ENCODE measurements around the gene CAMK1. TPM values are rescaled to one million over a fixed set of nuclear protein-coding genes. Genes with fewer than 3 reads are reported as not detected.

The CAMK1 gene
- total RNA-seq, 2 experiments from 2014 or later, result 0.74 to 1.1 TPM

DNA sequence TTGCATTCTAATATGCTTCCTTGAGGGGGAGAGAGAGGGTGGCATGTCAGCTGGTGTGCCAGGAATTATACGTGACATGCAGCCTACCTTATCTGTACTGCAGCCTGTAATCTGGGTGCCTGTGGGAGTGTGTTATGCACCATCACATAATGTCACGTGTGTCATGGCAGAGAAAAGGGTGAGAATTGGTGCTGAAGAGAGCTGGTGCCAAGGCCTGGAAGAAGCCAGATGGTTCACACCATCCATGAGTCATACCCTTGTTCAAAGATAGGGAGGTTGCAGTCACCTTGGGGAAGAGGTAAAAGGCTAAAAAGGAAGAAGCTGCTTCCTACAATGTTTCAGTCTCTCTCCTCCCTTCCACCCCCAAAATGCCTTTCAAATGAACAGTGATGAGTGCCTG is 32.9 kb downstream of the CAMK1 start:
- Histone ChIP-seq H3K36me3 (ENCODE audit: insufficient read depth, low read length) (peaks cover 75% of the 10 kb centered on the region), H3K4me3 (ENCODE audit: low read length) (no peak overlapping the region), H3K4me1 (ENCODE audit: insufficient read depth, low read length) (peaks cover 23% of the 10 kb centered on the region), H3K9me3 (ENCODE audit: control insufficient read depth in 1 of 2, insufficient read depth in 1 of 2, low read length in 2 of 2) (no peaks in the 10 kb centered on the region), H3K27ac (ENCODE audit: low read depth in 1 of 2, low read length in 2 of 2) (no peak overlapping the region), H3K27me3 (ENCODE audit: control insufficient read depth in 1 of 2, insufficient read depth in 2 of 2, low read length in 2 of 2) (no peaks in the 10 kb centered on the region)
- TF ChIP-seq, protein P1, sequence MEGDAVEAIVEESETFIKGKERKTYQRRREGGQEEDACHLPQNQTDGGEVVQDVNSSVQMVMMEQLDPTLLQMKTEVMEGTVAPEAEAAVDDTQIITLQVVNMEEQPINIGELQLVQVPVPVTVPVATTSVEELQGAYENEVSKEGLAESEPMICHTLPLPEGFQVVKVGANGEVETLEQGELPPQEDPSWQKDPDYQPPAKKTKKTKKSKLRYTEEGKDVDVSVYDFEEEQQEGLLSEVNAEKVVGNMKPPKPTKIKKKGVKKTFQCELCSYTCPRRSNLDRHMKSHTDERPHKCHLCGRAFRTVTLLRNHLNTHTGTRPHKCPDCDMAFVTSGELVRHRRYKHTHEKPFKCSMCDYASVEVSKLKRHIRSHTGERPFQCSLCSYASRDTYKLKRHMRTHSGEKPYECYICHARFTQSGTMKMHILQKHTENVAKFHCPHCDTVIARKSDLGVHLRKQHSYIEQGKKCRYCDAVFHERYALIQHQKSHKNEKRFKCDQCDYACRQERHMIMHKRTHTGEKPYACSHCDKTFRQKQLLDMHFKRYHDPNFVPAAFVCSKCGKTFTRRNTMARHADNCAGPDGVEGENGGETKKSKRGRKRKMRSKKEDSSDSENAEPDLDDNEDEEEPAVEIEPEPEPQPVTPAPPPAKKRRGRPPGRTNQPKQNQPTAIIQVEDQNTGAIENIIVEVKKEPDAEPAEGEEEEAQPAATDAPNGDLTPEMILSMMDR (IDR thresholded peaks at IDR 0.05), result no peak
- intact Hi-C loops (cut with DNase I, micrococcal nuclease), result loop anchor here in 1 of 2 experiments (10.0 kb wide), 2 partner anchors 58 to 92 kb away; partner anchors contain the start of genes ARPC4, MTMR14 and TADA3
- CTCF ChIA-PET, result interaction anchor here (0.8 kb wide), 1 partner anchor 15 kb away, joined by 4 read pairs; no protein-coding TSS in a partner anchor
- no peak for DNase-seq
- POLR2A ChIA-PET, result no interaction called here
- H3K4me3 Mint-ChIP-seq, result peak overlapping the region; percentile 42
- ATAC-seq (ENCODE audit: poor library complexity), result no peak
- H3K9me3 Mint-ChIP-seq, result no peaks in the 10 kb centered on the region
- no peaks in the 10 kb centered on the region for H3K27me3 Mint-ChIP-seq
- H3K4me1 Mint-ChIP-seq (ENCODE audit: low read depth), result peaks cover 52% of the 10 kb centered on the region
- peak overlapping the region; percentile 36 for H3K27ac Mint-ChIP-seq
- H3K36me3 Mint-ChIP-seq (ENCODE audit: low read depth), result peaks cover 93% of the 10 kb centered on the region

GRCh38 chr3:9732740-9733115 is 37.0 kb downstream of the CAMK1 start:
- Mint-ChIP-seq H3K4me1 (ENCODE audit: low read depth) (peaks cover 70% of the 10 kb centered on the region), H3K27ac (peak overlapping the region; percentile 81), H3K9me3 (no peaks in the 10 kb centered on the region), H3K4me3 (peak overlapping the region; percentile 88), H3K27me3 (no peaks in the 10 kb centered on the region), H3K36me3 (ENCODE audit: low read depth) (peaks cover 63% of the 10 kb centered on the region)
- TF ChIP-seq, protein P1 (IDR thresholded peaks at IDR 0.05), result no peak
- ChIA-PET CTCF (interaction anchor here (1.6 kb wide), 1 partner anchor 20 kb away, joined by 3 read pairs; no protein-coding TSS in a partner anchor), POLR2A (interaction anchor here (1.1 to 4.1 kb wide), 8 partner anchors 10 to 336 kb away, joined by 3 to 33 read pairs (median 12); partner anchors contain the start of genes ARPC4, CAMK1, JAGN1 and MTMR14)
- Histone ChIP-seq H3K4me3 (ENCODE audit: low read length) (peak overlapping the region; percentile 86), H3K9me3 (ENCODE audit: control insufficient read depth in 1 of 2, insufficient read depth in 1 of 2, low read length in 2 of 2) (no peaks in the 10 kb centered on the region), H3K27ac (ENCODE audit: low read depth in 1 of 2, low read length in 2 of 2) (peak overlapping the region; percentile 84 to 96), H3K4me1 (ENCODE audit: insufficient read depth, low read length) (peaks cover 32% of the 10 kb centered on the region), H3K27me3 (ENCODE audit: control insufficient read depth in 1 of 2, insufficient read depth in 2 of 2, low read length in 2 of 2) (no peaks in the 10 kb centered on the region), H3K36me3 (ENCODE audit: insufficient read depth, low read length) (peaks cover 34% of the 10 kb centered on the region)
- DNase-seq, result no peak
- ATAC-seq (ENCODE audit: poor library complexity), result no peak
- intact Hi-C loops (cut with DNase I, micrococcal nuclease), result loop anchor here (1.0 to 10.0 kb wide), 5 partner anchors 16 to 770 kb away; partner anchors contain the start of genes ARPC4 (in 1 of the 2), MTMR14 (in 1 of the 2), RAD18 (in 1 of the 2) and TADA3 (in 1 of the 2)

DNA sequence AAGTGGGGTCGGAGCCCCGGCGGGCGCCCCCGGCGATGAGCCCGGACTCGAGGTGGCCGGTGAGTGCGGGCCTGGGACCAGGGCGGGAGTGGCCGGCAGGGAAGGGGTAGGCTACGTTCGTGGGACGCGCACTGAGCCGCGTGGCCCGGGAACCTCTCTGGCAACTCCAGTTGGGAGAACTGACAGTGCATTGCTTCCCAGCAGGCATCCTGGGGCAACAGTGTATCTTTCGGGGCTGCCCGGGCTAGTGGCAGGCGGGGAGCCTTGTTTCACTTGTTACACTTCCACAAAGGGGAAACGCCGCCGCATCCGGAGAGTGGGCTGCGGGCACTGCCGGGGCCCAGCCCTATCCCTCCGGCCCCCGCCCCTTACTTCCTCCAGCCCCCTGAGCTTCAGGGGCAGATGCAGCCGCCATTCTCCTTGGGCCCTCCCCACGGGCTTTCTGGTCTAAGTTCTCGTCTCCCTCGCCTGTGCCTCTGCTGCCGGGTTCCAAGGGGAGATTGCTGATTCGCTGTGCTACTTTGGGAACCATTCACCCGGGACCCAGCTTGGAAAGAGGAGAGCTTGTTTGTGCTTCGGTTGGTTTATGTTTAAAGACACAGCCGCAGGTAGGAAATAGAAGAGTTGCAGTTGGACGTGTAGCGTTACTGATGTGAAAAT is 37.5 kb downstream of the CAMK1 start:
- no peak for ATAC-seq (ENCODE audit: poor library complexity)
- peak overlapping the region; percentile 81 for H3K27ac Mint-ChIP-seq

More for the DNA sequence above, 37.5 kb downstream of the CAMK1 start:
- DNase-seq, result peak in 12 of 14 experiments; percentile 8 to 71 (median 19)
- H3K27me3 ChIP-seq (ENCODE audit: control insufficient read depth in 1 of 2, insufficient read depth in 2 of 2, low read length in 2 of 2), result no peaks in the 10 kb centered on the region
- Mint-ChIP-seq H3K4me3 (peak overlapping the region; percentile 88), H3K4me1 (ENCODE audit: low read depth) (peaks cover 75% of the 10 kb centered on the region), H3K9me3 (no peaks in the 10 kb centered on the region), H3K27me3 (no peaks in the 10 kb centered on the region), H3K36me3 (ENCODE audit: low read depth) (peaks cover 59% of the 10 kb centered on the region)
- H3K4me3 ChIP-seq (ENCODE audit: low read length), result peak overlapping the region; percentile 86
- no peaks in the 10 kb centered on the region for H3K9me3 ChIP-seq (ENCODE audit: control insufficient read depth in 1 of 2, insufficient read depth in 1 of 2, low read length in 2 of 2)
- intact Hi-C loops (cut with DNase I, micrococcal nuclease), result loop anchor here (5.0 to 10.0 kb wide), 4 partner anchors 63 to 770 kb away; partner anchors contain the start of genes ARPC4 (in 1 of the 2), MTMR14 (in 1 of the 2), RAD18 (in 1 of the 2) and TADA3 (in 1 of the 2)
- peaks cover 29% of the 10 kb centered on the region for H3K36me3 ChIP-seq (ENCODE audit: insufficient read depth, low read length)
- ChIA-PET CTCF (interaction anchor here (1.1 to 1.6 kb wide), 2 partner anchors 16 to 21 kb away, joined by 3 read pairs; no protein-coding TSS in a partner anchor), POLR2A (interaction anchor here (1.0 to 4.1 kb wide), 12 partner anchors 8 to 335 kb away, joined by 3 to 33 read pairs (median 7); partner anchors contain the start of genes ARPC4, CAMK1, CRELD1 and JAGN1)
- peak overlapping the region; percentile 84 to 96 for H3K27ac ChIP-seq (ENCODE audit: low read depth in 1 of 2, low read length in 2 of 2)
- H3K4me1 ChIP-seq (ENCODE audit: insufficient read depth, low read length), result peaks cover 38% of the 10 kb centered on the region
- TF ChIP-seq, protein P1 (IDR thresholded peaks at IDR 0.05), result no peak

Data from CD4-positive, alpha-beta T cell (primary cell).